ENCODE measurements around the gene ADAMTS15.

ADAMTS15 gene

GRCh38 chr11:130485983-130486382 lies 37.5 kb downstream of the ADAMTS15 start:
- no peak for DNase-seq

GRCh38 chr11:130486391-130486836 lies 38.0 kb downstream of the ADAMTS15 start:
- DNase-seq: no peak

- DNase-seq: no peak
Measured at GRCh38 chr11:130486987-130487923, 38.8 kb downstream of the ADAMTS15 start.

- no peak for DNase-seq
Measured at GRCh38 chr11:130487924-130488815, 39.7 kb downstream of the ADAMTS15 start.

GRCh38 chr11:130488848-130489584 lies 40.6 kb downstream of the ADAMTS15 start:
- DNase-seq: no peak

GRCh38 chr11:130489716-130490115 lies 41.3 kb downstream of the ADAMTS15 start:
- DNase-seq: no peak

GRCh38 chr11:130490682-130491449 lies 42.4 kb downstream of the ADAMTS15 start:
- no peak for DNase-seq

GRCh38 chr11:130498181-130498580 lies 49.7 kb downstream of the ADAMTS15 start:
- no peak for DNase-seq

- DNase-seq: no peak
Measured at GRCh38 chr11:130499828-130500227, 51.4 kb downstream of the ADAMTS15 start.

- no peak for DNase-seq
Measured at GRCh38 chr11:130504317-130504716, 55.9 kb downstream of the ADAMTS15 start.

- no peak for DNase-seq
Measured at GRCh38 chr11:130508913-130509312, 60.5 kb downstream of the ADAMTS15 start.

- no peak for DNase-seq
Measured at GRCh38 chr11:130509942-130510341, 61.5 kb downstream of the ADAMTS15 start.

- no peak for DNase-seq
Measured at GRCh38 chr11:130510407-130511006, 62.1 kb downstream of the ADAMTS15 start.

GRCh38 chr11:130511765-130512164 lies 63.3 kb downstream of the ADAMTS15 start:
- DNase-seq: no peak

- no peak for DNase-seq
Measured at GRCh38 chr11:130512662-130513061, 64.2 kb downstream of the ADAMTS15 start.

GRCh38 chr11:130513132-130513531 lies 64.7 kb downstream of the ADAMTS15 start:
- DNase-seq: peak in 1 of 2 experiments; percentile 23

GRCh38 chr11:130514316-130514715 lies 65.9 kb downstream of the ADAMTS15 start:
- no peak for DNase-seq

GRCh38 chr11:130514851-130515250 lies 66.4 kb downstream of the ADAMTS15 start:
- no peak for DNase-seq

GRCh38 chr11:130515829-130516553 lies 67.5 kb downstream of the ADAMTS15 start:
- no peak for DNase-seq

GRCh38 chr11:130516554-130517505 lies 68.4 kb downstream of the ADAMTS15 start:
- DNase-seq: no peak

Data from NCI-H2081 (cell line).